ENCODE results near the gene NOP14.

NOP14 gene

GRCh38 chr4:2908686-2909085 lies 54.5 kb downstream of the NOP14 start:
- H3K4me3 ChIP-seq (ENCODE audit: low read depth, low read length), result no peak overlapping the region
- no peaks in the 10 kb centered on the region for H3K27me3 ChIP-seq (ENCODE audit: insufficient read depth, low read depth, severe bottlenecking)
- no peak for DNase-seq
- H3K27ac ChIP-seq, result no peak overlapping the region
- no peaks in the 10 kb centered on the region for H3K9me3 ChIP-seq (ENCODE audit: severe bottlenecking)
- peaks cover 97% of the 10 kb centered on the region for H3K36me3 ChIP-seq
- no peak for TF ChIP-seq CTCF (IDR thresholded peaks at IDR 0.05; ENCODE audit: low read depth, low read length)

- Histone ChIP-seq H3K4me3 (ENCODE audit: low read depth, low read length) (no peak overlapping the region), H3K27me3 (ENCODE audit: insufficient read depth, low read depth, severe bottlenecking) (no peaks in the 10 kb centered on the region), H3K9me3 (ENCODE audit: severe bottlenecking) (no peaks in the 10 kb centered on the region), H3K27ac (no peak overlapping the region), H3K36me3 (peaks cover 97% of the 10 kb centered on the region)
- no peak for DNase-seq
- TF ChIP-seq CTCF (IDR thresholded peaks at IDR 0.05; ENCODE audit: low read depth, low read length), result no peak
Measured at GRCh38 chr4:2907706-2908293, 55.4 kb downstream of the NOP14 start.

GRCh38 chr4:2907226-2907625 lies 56.0 kb downstream of the NOP14 start:
- no peak overlapping the region for H3K4me3 ChIP-seq (ENCODE audit: low read depth, low read length)
- no peak for DNase-seq
- H3K36me3 ChIP-seq, result peaks cover 97% of the 10 kb centered on the region
- TF ChIP-seq CTCF (IDR thresholded peaks at IDR 0.05; ENCODE audit: low read depth, low read length), result no peak
- no peaks in the 10 kb centered on the region for H3K9me3 ChIP-seq (ENCODE audit: severe bottlenecking)
- no peaks in the 10 kb centered on the region for H3K27me3 ChIP-seq (ENCODE audit: insufficient read depth, low read depth, severe bottlenecking)
- H3K27ac ChIP-seq, result no peak overlapping the region

- H3K36me3 ChIP-seq, result peaks cover 97% of the 10 kb centered on the region
Measured at GRCh38 chr4:2906218-2906617, 57.0 kb downstream of the NOP14 start.

GRCh38 chr4:2905544-2905943 lies 57.7 kb downstream of the NOP14 start:
- no peaks in the 10 kb centered on the region for H3K27me3 ChIP-seq (ENCODE audit: insufficient read depth, low read depth, severe bottlenecking)
- no peaks in the 10 kb centered on the region for H3K9me3 ChIP-seq (ENCODE audit: severe bottlenecking)
- no peak for DNase-seq
- peaks cover 97% of the 10 kb centered on the region for H3K36me3 ChIP-seq
- H3K27ac ChIP-seq, result no peak overlapping the region
- TF ChIP-seq CTCF (IDR thresholded peaks at IDR 0.05; ENCODE audit: low read depth, low read length), result no peak
- H3K4me3 ChIP-seq (ENCODE audit: low read depth, low read length), result no peak overlapping the region

More at GRCh38 chr4:2906218-2906617, 57.0 kb downstream of the NOP14 start:
- Histone ChIP-seq H3K9me3 (ENCODE audit: severe bottlenecking) (no peaks in the 10 kb centered on the region), H3K27ac (no peak overlapping the region), H3K4me3 (ENCODE audit: low read depth, low read length) (no peak overlapping the region), H3K27me3 (ENCODE audit: insufficient read depth, low read depth, severe bottlenecking) (no peaks in the 10 kb centered on the region)
- DNase-seq, result no peak
- no peak for TF ChIP-seq CTCF (IDR thresholded peaks at IDR 0.05; ENCODE audit: low read depth, low read length)

- no peak for TF ChIP-seq CTCF (IDR thresholded peaks at IDR 0.05; ENCODE audit: low read depth, low read length)
- Histone ChIP-seq H3K4me3 (ENCODE audit: low read depth, low read length) (no peak overlapping the region), H3K9me3 (ENCODE audit: severe bottlenecking) (no peaks in the 10 kb centered on the region), H3K27ac (no peak overlapping the region), H3K36me3 (peaks cover 96% of the 10 kb centered on the region), H3K27me3 (ENCODE audit: insufficient read depth, low read depth, severe bottlenecking) (no peaks in the 10 kb centered on the region)
- DNase-seq, result no peak
Measured at GRCh38 chr4:2902126-2902525, 61.1 kb downstream of the NOP14 start.

All from WERI-Rb-1 (cell line).